Smooth muscle cell (in vitro differentiated cells): ENCODE data around the gene GAS6. TPM values are rescaled to one million over a fixed set of nuclear protein-coding genes. Genes with fewer than 3 reads are reported as not detected.

Experiments used
- DNase-seq: peaks from one replicate; lab custom pipeline; 2025; ENCODE audit not compliant: unreplicated experiment; lab: John Stamatoyannopoulos, UW
- H2AFZ ChIP-seq: fragments of 200-600 bp; sonication (generic); 2 replicates; pipeline ENCODE4 v1.6.0; 2016; ENCODE audit warnings: antibody characterized with exemption, low read depth, mild to moderate bottlenecking
- H3F3A ChIP-seq: fragments of 200-600 bp; sonication (generic); 2 replicates; pipeline ENCODE4 v1.6.0; 2017; ENCODE audit warnings: antibody characterized with exemption, low read depth
- H3K27ac ChIP-seq: fragments of 200-600 bp; sonication (generic); 2 replicates; pipeline ENCODE4 v1.5.1; 2016; ENCODE audit warnings: low read depth, mild to moderate bottlenecking
- H3K27me3 ChIP-seq: fragments of 200-600 bp; sonication (generic); 2 replicates; pipeline ENCODE4 v1.6.1; 2016; ENCODE audit warnings: low read depth, mild to moderate bottlenecking
- H3K36me3 ChIP-seq: fragments of 200-600 bp; sonication (generic); 2 replicates; pipeline ENCODE4 v1.5.1; 2016; ENCODE audit warnings: low read depth
- H3K4me1 ChIP-seq: fragments of 200-600 bp; sonication (generic); 2 replicates; pipeline ENCODE4 v1.5.1; 2016; ENCODE audit warnings: low read depth
- H3K4me2 ChIP-seq: fragments of 200-600 bp; sonication (generic); 2 replicates; pipeline ENCODE4 v1.6.0; 2016; ENCODE audit warnings: mild to moderate bottlenecking
- H3K4me3 ChIP-seq: fragments of 200-600 bp; sonication (generic); 2 replicates; pipeline ENCODE4 v1.5.1; 2016; ENCODE audit warnings: mild to moderate bottlenecking
- H3K79me2 ChIP-seq: fragments of 200-600 bp; sonication (generic); 2 replicates; pipeline ENCODE4 v1.6.0; 2016; ENCODE audit warnings: low read depth, mild to moderate bottlenecking
- H3K9ac ChIP-seq: fragments of 200-600 bp; sonication (generic); 2 replicates; pipeline ENCODE4 v1.6.0; 2016; ENCODE audit warnings: low read depth
- H3K9me3 ChIP-seq: fragments of 200-600 bp; sonication (generic); replicated peaks from 2 replicates; pipeline ENCODE4 v1.5.1; 2016; ENCODE audit warnings: low read depth
- H4K20me1 ChIP-seq: fragments of 200-600 bp; sonication (generic); 2 replicates; pipeline ENCODE4 v1.6.0; 2016; ENCODE audit warnings: low read depth
- WGBS: methylation state at CpG from one replicate; pipeline ENCODE4 v1.1.7; 2016; ENCODE audit warnings: low lambda C conversion rate; 5-methylcytosine and 5-hydroxymethylcytosine counted together
- polyA plus RNA-seq: library from polyadenylated mRNA; unstranded; fragments of >200 nt; fragmentation: Nextera tagmentation; extraction: Ambion mirVana; gene quantifications from 2 replicates; pipeline ENCODE4 v1.2.1, GENCODE V29; 2016
- total RNA-seq: library from RNA; depleted of rRNA; stranded (reverse); fragments of >200 nt; gene quantifications from 2 replicates; pipeline ENCODE4 v1.2.3, GENCODE V29; 2014
- TF ChIP-seq, protein P1 (sequence below): fragments of 200-600 bp; sonication (generic); IDR thresholded peaks from 2 replicates; pipeline ENCODE4 v1.5.1; 2017; ENCODE audit warnings: borderline replicate concordance, mild to moderate bottlenecking, antibody characterized with exemption; ENCODE audit not compliant: insufficient read depth, poor library complexity, severe bottlenecking

The GAS6 gene
- total and polyA plus RNA-seq, 2 experiments from 2014 or later, result 21.7 to 45.2 TPM

DNA sequence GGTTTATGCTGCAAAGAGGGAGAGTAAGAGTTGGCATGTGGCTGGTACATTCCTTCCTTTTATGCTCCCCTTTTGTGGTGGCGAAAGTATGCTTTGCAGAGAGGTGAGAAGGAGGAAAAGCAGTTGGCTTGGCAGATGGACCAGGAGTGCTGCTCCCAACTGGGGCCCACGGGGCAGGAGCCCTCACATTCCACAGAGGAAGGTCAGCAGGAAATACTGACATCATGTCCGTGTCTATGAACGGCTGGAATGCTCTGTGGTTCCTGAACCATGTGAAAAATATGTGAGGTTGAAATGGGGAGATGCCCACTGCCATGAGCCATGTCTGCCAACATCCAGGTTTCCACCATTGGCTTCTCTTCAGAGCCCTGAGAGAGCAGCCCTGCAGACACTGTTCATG is 33.3 kb upstream of the GAS6 start:
- no peak for DNase-seq
- no peaks in the 10 kb centered on the region for H3F3A ChIP-seq
- H3K27ac ChIP-seq, result peak overlapping the region; percentile 90
- peak overlapping the region; percentile 57 for H3K4me2 ChIP-seq
- peaks cover 3% of the 10 kb centered on the region for H3K4me1 ChIP-seq
- H3K9ac ChIP-seq, result peak overlapping the region; percentile 67
- TF ChIP-seq, protein P1, sequence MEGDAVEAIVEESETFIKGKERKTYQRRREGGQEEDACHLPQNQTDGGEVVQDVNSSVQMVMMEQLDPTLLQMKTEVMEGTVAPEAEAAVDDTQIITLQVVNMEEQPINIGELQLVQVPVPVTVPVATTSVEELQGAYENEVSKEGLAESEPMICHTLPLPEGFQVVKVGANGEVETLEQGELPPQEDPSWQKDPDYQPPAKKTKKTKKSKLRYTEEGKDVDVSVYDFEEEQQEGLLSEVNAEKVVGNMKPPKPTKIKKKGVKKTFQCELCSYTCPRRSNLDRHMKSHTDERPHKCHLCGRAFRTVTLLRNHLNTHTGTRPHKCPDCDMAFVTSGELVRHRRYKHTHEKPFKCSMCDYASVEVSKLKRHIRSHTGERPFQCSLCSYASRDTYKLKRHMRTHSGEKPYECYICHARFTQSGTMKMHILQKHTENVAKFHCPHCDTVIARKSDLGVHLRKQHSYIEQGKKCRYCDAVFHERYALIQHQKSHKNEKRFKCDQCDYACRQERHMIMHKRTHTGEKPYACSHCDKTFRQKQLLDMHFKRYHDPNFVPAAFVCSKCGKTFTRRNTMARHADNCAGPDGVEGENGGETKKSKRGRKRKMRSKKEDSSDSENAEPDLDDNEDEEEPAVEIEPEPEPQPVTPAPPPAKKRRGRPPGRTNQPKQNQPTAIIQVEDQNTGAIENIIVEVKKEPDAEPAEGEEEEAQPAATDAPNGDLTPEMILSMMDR, result no peak
- no peaks in the 10 kb centered on the region for H3K9me3 ChIP-seq
- no peaks in the 10 kb centered on the region for H4K20me1 ChIP-seq
- no peak overlapping the region for H3K4me3 ChIP-seq
- 25% methylated on average over 4 of the region's 4 CpGs for WGBS
- no peaks in the 10 kb centered on the region for H3K79me2 ChIP-seq
- no peaks in the 10 kb centered on the region for H3K27me3 ChIP-seq
- no peaks in the 10 kb centered on the region for H3K36me3 ChIP-seq
- H2AFZ ChIP-seq, result no peak overlapping the region

DNA sequence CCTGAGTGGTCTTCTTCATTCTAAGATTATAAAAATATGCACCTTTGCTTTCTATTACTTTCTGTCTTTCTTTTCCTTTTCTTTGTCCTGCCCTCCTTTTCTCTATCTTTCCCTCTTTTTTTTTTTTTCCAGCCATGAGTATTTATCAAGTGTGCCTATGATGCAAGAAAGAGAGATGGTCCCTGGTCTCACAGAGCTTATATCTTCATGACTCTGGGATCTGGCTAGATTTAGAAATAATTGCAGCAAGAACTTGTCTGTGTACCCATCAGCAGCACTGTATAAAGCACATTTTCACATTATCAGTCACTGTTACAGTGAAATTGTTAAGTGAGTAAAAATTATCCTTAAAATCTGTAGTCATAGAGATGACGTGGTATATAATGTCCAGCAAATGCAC is 31.6 kb upstream of the GAS6 start:
- H2AFZ ChIP-seq, result peak overlapping the region; percentile 4
- DNase-seq, result no peak
- H3K27ac ChIP-seq, result peak overlapping the region; percentile 90
- H3K27me3 ChIP-seq, result no peaks in the 10 kb centered on the region
- 89% methylated on average over 1 of the region's 1 CpG for WGBS
- peaks cover 3% of the 10 kb centered on the region for H3K4me1 ChIP-seq
- no peaks in the 10 kb centered on the region for H3K79me2 ChIP-seq
- H3K36me3 ChIP-seq, result no peaks in the 10 kb centered on the region
- H3K9me3 ChIP-seq, result no peaks in the 10 kb centered on the region
- no peaks in the 10 kb centered on the region for H3F3A ChIP-seq
- no peak overlapping the region for H3K4me3 ChIP-seq
- H3K4me2 ChIP-seq, result no peak overlapping the region
- no peak overlapping the region for H3K9ac ChIP-seq
- TF ChIP-seq, protein P1, result no peak
- H4K20me1 ChIP-seq, result no peaks in the 10 kb centered on the region

DNA sequence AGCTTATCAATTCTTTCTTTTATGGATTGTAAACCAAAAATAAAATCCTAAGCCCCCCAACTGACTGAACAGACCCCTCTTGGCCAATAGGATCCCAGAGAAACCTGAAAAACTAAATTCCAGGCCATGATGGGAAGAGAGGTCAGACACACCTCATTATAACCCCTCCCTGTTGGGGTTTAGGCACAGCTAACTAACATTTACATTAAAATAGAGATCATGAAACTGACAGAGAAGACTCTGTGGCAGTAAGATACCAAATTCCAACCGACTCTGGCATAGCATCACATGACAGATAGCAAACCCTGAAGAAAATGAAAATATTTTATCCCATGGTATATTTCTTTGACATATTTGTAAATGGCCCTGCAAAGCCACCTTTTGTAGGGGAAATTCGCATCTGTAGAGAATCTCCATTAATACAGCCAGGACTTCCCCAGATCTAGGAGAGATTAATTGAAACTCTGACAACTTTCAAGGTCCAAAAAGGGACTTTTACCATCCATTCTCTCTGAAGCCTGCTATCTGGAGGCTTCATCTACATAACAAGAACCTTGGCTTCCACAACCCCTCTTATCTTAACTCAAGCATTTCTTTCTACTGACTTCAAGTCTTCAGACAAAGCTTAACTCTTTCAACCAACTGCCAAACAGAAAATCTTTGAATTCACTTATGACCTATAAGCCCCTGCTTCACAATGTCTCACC is 27.1 kb upstream of the GAS6 start:
- H3K27ac ChIP-seq, result no peak overlapping the region
- DNase-seq, result no peak
- no peaks in the 10 kb centered on the region for H3K4me1 ChIP-seq
- H3K27me3 ChIP-seq, result no peaks in the 10 kb centered on the region
- 50% methylated on average over 2 of the region's 2 CpGs for WGBS
- no peak overlapping the region for H3K4me3 ChIP-seq
- H3K9me3 ChIP-seq, result no peaks in the 10 kb centered on the region
- TF ChIP-seq, protein P1, result no peak
- no peaks in the 10 kb centered on the region for H4K20me1 ChIP-seq
- H3F3A ChIP-seq, result no peaks in the 10 kb centered on the region
- H3K4me2 ChIP-seq, result no peak overlapping the region
- H3K36me3 ChIP-seq, result no peaks in the 10 kb centered on the region
- no peak overlapping the region for H3K9ac ChIP-seq
- no peaks in the 10 kb centered on the region for H3K79me2 ChIP-seq
- H2AFZ ChIP-seq, result no peak overlapping the region

DNA sequence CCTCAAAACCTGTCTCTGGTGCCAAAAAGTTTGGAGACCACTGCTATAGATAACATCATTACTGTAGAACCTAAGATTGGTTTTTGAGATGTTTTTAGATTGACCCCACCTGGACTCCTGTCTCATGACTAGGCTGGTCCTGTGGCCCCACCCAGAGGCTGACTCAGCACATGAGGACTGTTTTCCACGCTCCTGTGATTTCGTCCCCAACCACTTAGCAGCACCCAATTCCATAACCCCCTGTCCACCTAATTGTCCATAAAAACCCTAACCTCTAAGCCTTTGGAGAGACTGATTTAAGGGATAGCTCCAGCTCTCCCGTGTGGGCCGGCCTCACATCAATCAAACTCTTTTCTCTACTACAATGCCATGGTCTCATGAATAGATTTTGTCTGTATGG is 25.6 kb upstream of the GAS6 start:
- WGBS, result 89% methylated on average over 4 of the region's 4 CpGs
- Histone ChIP-seq H3K9me3 (no peaks in the 10 kb centered on the region), H3K4me2 (no peak overlapping the region), H3K4me3 (no peak overlapping the region), H3K27ac (no peak overlapping the region), H3K36me3 (no peaks in the 10 kb centered on the region), H4K20me1 (no peaks in the 10 kb centered on the region), H3K27me3 (no peaks in the 10 kb centered on the region), H3K4me1 (no peaks in the 10 kb centered on the region), H3F3A (no peaks in the 10 kb centered on the region), H3K9ac (no peak overlapping the region), H3K79me2 (no peaks in the 10 kb centered on the region), H2AFZ (no peak overlapping the region)
- TF ChIP-seq, protein P1, result no peak
- DNase-seq, result no peak
